T47D (cell line): ENCODE measurements around the gene CLCNKA.
"Not testable (repeated sequence)": the region's sequence is repeated elsewhere in the genome, so short reads cannot be mapped to it uniquely, and the experiment has no call there.

Source experiments
- DNase-seq, 2 experiments: peaks; one replicate each; pipeline versions ENCODE4 v3.0.0 to v3.0.0-alpha.2; 2011 to 2012; ENCODE audit warnings: low read depth in 1 of 2, low spot score in 1 of 2
- JUND ChIP-seq: IDR thresholded peaks from 2 replicates; pipeline ENCODE4 v1.6.1; 2012; ENCODE audit warnings: low read depth
- in situ Hi-C: cut with HindIII; loops from 2 replicates; pipeline ENCODE4 v1.10.0; 2016; ENCODE audit warnings: low sequenced_read_pairs, low pct_unique_long_range_greater_than_20kb

The CLCNKA gene

DNA sequence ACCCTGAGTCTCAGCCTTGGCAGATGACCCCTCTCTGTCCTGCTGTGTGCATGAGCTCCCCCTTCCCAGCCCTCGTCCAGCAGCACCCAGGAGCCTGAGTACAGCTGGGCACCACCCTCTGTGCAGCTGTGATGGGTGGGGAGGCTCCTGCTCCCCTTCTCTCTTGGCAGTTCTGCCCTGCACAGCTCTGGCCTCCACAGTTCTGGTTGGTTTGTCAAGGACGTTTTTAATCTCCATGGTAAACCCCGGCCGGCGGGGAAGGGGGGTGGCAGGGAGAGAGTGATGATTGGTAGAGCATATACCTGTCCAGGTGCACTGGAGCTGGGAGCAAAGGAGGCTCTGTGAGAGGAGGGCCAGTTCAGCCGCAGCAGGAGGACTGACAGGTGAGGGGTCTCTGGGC is at the start of gene CLCNKA:
Gene CLCNKA (plus strand): TSS at position 356 of the 400 bp plus-strand sequence. CDS start 584 bp downstream, outside the sequence.
- in situ Hi-C loops, result no loop called here
- no peak for DNase-seq
- TF ChIP-seq JUND, result no peak

DNA sequence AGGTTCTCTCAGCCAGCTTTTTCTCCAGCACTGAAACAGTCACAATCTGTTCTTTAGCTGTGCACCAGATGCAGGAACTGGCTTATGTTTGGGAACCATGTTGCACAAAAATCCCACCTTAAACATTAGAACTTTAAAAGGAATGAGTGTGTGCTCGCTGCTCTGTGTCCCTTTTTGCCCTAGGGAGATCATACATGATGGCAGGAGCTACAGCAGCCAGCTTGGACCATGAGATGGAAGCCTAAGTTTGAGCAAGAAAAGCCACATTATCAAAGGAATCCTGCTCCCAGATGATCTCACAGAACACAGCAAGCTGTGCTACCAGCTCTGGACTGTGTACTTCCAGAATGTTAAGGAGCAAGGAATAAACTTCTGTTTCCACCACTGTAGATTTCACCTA is 49.4 kb upstream of the CLCNKA start:
- TF ChIP-seq JUND, result no peak
- in situ Hi-C loops, result no loop called here
- DNase-seq, result no peak

DNA sequence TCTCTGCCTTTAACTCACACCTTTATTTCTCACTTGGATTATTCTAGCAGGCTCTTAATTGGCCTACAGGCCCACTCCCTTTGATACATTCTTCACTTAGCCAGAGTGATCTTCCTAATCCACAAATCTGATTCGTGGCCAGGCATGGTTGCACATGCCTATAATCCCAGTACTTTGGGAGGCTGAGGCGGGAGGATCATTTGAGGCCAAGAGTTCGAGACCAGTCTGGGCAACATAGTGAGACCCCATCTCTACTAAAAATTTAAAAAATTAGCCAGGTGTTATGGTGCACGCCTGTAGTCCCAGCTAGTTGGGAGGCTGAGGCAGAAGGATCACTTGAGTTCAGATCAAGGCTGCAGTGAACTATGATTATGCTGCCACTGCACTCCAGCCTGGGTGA is 48.1 kb upstream of the CLCNKA start:
- no peak for DNase-seq
- in situ Hi-C loops, result no loop called here
- no peak for TF ChIP-seq JUND

DNA sequence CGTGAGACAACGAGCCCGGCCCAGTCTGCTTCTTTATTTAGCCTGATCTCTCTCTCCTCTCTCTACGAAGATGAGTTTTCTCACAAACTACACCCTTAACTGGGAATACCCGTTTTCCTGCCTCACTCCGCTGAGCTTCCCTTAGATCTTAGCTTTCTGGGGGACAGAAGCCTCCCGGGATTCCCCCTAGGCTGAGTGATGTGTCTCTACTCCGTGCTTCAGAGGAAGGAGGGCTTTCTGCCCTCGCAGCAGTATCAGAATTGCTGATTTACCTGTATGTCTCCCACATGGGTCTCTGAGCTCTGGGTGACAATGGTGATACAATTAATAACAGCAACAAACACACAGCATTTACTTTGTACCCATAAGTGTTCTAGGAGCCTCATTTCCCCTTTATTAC is 47.0 kb upstream of the CLCNKA start:
- in situ Hi-C loops, result no loop called here
- DNase-seq, result no peak
- TF ChIP-seq JUND, result no peak

DNA sequence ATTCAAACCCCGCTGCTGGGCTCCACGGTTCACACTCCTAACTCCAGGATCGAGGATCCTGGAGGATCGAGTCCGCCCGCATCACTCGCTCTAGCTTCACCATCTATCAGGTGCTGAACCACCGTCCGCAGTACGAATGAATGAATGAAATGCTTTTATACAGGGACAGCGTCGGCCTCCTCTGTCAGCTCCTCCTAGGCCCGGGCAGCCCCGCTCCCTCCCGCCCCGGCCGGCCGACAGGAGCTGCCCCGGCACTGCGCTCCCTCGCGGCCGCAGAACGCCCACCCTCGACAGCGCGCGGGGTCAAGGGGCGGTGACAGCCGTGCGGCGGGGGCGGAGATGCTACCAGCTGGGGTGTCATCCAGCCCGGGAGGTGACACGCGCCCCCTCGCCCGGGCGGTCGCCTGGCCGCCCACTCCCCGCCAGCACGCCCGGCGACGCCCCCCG is 46.5 kb upstream of the CLCNKA start:
- peak in 1 of 2 experiments; percentile 30 for DNase-seq
- in situ Hi-C loops, result no loop called here
- no peak for TF ChIP-seq JUND

DNA sequence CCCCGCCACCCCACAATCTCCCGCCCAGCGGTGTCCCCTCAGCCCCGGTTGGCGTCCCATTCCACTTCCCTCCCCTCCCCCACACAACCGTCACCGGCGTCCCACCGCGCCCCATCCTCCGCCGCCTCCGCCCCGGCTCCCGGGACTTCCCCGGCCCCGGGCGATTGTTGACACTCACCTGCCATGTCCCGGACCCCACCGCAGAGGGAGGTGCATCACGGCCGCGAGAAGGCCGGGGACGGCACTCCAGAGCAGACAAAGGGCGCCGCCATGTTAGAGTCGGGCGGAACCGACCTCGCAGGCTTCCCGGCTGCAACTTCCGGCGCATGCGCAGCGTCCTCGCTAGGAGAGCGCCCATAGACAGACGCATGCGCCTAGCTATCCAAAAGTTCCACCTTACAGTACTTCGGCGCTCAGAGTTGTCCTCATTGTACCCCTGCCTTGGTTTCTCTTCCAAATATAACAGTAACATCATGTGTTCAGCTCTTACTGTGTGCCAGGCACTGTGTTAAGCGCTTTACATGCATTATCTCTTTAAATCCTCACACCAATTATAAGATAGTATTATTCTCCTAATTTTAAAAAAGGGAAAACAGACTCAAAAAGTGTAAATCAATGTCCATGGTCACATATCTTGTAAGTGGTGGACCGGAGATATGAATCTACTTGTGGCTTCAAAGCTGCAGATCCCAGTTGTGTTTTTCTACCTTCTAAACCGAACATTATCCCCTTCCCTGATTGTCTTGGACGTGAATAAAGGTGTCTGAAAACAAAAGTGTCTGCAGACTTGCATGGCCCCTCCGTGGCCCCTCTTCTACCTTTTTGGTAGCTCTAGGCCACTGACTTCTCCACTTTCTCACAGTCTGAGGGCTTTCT is 45.8 kb upstream of the CLCNKA start, which contains the start of gene ZBTB17:
Gene ZBTB17 (minus strand): TSS at position 297 of the 876 bp plus-strand sequence. CDS start 27,606 bp downstream, outside the sequence.
- no peak for TF ChIP-seq JUND
- DNase-seq, result peak; percentile 90 to 91
- in situ Hi-C loops, result no loop called here

DNA sequence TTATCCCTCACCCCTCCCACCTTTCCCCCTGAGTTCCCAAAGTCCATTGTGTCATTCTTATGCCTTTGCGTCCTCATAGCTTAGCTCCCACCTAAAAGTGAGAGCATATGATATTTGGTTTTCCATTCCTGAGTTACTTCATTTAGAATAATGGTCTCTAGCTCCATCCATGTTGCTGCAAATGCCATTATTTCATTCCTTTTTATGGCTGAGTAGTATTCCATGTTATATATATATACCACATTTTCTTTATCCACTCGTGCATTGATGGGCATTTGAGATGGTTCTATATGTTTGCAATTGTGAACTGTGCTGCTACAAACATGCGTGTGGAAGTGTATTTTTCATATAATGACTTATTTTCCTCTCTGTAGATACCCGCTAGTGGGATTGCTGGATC is 43.9 kb upstream of the CLCNKA start:
- in situ Hi-C loops, result not testable (repeated sequence)

DNA sequence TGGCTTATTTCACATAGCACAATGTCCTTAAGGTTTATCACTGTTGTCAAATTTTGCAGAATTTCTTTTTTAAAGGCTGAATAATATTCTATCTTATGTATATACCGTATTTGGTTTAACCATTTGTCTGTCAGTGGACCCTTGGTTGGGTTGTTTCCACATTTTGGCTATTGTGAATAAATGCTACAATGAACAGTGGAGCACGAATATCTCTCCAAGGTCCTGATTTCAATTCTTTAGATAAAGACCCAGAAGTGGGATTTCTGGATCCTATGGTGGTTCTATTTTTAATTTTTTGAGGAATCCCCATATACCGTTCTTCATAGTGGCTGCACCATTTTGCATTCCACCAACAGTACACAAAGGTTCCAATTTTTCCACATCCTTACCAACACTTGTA is 40.2 kb upstream of the CLCNKA start:
- in situ Hi-C loops, result no loop called here
- no peak for TF ChIP-seq JUND
- DNase-seq, result no peak

More for the DNA sequence above, 43.9 kb upstream of the CLCNKA start:
- not testable (repeated sequence) for DNase-seq

DNA sequence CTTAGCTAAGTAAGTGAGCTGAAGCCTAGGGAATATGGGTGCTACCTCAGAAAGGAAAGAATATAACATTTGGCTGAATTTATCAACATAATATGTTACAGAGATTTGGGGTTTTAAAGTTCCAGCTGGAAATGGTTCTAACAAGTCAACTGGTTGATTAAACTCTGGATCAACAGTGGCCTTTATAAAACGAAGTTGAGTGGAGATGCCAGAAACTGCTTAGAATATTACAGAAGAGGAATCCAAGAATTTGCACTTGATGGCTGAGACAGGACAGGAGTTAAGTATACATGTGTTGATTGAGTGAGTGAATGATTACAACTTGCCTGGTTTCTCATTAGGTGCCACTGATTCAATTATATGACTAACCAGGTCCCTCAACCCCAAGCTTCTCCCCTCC is 38.6 kb upstream of the CLCNKA start:
- DNase-seq, result no peak
- in situ Hi-C loops, result no loop called here
- TF ChIP-seq JUND, result no peak

DNA sequence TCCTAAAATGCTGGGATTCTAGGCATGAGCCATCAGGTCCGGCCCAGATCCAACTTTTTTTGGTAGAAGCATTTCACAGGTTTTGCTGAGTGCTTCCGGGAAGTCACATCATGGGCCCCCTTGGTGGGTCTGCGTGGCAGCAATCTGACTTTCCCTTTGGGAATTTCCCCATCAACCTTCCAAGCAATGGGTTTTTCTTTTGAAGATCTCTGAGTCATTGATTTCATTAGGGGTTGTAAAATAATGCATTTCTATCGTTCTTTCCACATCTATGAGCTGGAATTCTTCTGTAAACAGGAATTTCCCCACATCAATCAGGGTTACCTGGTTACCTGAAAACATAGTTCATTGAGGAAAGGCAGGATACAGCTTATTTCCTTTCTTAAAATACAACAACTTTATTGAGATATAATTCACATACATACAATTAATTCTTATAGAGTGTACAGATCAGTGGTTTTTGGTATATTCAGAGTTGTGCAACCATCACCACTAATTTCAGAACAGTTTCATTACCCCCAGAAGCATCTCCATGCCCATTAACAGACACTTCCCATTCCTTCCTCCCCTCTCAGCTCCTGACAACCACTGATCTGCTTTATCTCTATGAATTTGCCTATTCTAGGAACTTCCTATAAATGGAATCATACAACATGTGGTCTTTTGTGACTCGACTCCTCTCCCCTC is 36.1 kb upstream of the CLCNKA start:
- DNase-seq, result no peak
- in situ Hi-C loops, result no loop called here
- TF ChIP-seq JUND, result no peak

DNA sequence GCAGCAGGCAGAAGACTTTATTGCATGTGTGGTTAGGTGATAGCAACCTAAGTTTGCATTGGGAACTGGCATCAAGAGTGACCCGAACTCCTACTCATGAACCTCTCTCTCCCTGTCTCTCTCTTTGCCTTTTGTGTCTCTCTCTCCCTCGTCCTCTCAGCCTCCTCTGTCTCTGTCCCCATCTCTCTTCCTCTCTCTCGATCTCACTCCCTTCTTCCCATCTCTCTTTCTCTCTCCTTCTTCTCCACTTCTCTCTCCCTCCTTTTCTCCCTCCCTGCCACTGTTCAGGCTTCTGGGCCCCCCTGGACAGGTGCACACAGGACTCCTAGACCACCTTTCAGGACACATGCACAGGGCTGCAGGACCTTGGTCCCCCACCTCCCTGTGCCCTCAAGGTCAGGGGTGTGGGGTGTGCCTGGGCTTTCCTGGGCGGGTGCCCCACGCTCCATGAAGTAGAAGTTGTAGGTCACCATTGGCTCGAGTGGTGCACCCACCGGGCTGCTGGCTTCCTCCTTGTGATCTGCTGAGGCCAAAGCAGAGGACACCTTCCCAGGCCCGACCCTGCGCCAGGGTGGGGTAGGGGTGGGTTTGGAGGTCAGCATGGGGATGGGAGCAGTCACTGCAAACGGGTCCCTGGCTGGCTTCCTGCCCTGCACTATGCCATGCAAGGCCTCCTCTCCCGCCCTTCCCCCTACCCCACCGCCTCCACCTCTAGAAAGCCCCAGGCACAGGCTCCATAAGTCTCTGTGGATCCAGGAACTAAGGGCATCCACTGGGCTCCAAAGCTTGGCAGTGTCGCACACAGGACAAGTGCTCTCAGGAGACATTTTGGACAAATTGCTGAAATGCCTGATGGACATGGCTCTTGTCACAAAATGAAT is 32.7 kb upstream of the CLCNKA start:
- TF ChIP-seq JUND, result no peak
- DNase-seq, result no peak
- in situ Hi-C loops, result no loop called here

DNA sequence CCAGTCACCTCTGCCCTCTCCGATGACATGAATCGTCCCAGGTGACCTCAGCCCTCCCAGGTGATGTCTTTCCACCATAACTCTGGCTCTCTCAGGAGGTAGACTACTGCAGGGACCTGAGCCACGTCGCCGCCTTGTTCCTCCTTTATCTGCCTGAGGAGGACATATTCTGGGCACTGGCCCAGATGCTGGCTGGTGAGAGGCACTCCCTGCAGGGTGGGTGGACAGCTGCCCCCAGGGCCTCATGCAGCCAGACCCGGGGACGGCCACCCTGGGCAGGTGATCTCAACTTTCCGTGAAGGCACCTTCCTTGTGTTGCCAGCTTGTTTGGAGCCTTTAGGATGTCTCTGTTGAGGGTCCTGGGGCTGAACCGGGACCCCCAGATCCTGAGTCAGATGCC is 32.1 kb upstream of the CLCNKA start:
- in situ Hi-C loops, result no loop called here
- TF ChIP-seq JUND, result no peak
- DNase-seq, result no peak
